ENCODE measurements around the gene AQP11.
"Not testable (repeated sequence)": the region's sequence is repeated elsewhere in the genome, so short reads cannot be mapped to it uniquely, and the experiment has no call there.

Gene AQP11

DNA sequence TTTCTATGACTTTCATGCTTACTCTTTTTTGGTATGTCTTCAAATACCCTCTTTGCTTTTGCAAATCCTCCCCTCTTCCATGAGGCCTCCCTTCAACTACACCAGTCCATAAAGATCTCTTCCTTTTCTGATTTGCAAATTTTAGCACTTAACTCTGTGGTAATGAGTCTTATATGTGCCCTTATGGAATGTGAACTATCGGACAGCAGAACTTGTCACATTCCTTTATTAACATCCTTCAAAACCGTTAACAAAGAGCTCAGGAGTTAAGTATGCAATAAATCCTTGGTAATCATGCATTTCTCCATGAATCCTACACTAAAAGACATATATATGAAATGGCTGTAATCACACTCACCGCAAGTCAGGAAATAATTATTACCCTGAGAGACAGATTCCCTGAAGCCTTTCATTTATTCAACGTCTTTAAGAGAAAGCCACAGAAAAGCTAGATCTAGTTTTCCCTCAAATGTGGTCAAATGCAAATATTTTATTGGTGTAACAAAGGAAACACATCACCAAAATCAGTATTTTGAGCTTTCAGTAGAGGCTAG lies 40.5 kb downstream of the AQP11 start:
- Histone ChIP-seq H3K27me3 (ENCODE audit: control insufficient read depth in 1 of 2, insufficient read depth in 2 of 2, low read length in 2 of 2) (no peaks in the 10 kb centered on the region), H3K9me3 (ENCODE audit: control insufficient read depth in 1 of 2, low read length in 2 of 2) (no peaks in the 10 kb centered on the region), H3K9ac (ENCODE audit: low read depth in 1 of 2, low read length in 2 of 2) (no peak overlapping the region), H3K27ac (ENCODE audit: low read depth, low read length) (no peak overlapping the region), H3K4me1 (ENCODE audit: control insufficient read depth in 1 of 2, insufficient read depth in 2 of 2, low read length in 2 of 2) (no peaks in the 10 kb centered on the region), H3K36me3 (ENCODE audit: control insufficient read depth in 1 of 2, insufficient read depth in 2 of 2, low read length in 2 of 2) (peaks cover 4 to 10% of the 10 kb centered on the region in 2 donors), H3K4me3 (ENCODE audit: low read depth in 1 of 2, low read length in 2 of 2) (no peak overlapping the region)

DNA sequence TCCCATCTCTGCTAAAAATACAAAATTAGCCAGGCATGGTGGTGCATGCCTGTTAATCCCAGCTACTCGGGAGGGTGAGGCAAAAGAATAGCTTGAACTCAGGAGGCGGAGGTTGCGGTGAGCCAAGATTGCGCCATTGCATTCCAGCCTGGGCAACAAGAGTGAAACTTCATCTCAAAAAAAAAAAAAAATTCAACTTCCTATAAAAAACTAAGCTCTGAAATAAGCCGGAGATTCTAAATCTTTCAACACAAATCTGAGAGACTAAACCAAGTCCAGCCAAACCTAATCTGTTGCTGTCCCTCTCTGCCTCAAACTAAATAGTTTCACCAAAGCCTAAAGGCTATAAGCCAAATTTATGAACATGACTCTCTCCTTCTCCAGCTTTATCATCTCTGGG lies 44.2 kb downstream of the AQP11 start:
- H3K9ac ChIP-seq (ENCODE audit: low read depth in 1 of 2, low read length in 2 of 2) = not testable (repeated sequence)

DNA sequence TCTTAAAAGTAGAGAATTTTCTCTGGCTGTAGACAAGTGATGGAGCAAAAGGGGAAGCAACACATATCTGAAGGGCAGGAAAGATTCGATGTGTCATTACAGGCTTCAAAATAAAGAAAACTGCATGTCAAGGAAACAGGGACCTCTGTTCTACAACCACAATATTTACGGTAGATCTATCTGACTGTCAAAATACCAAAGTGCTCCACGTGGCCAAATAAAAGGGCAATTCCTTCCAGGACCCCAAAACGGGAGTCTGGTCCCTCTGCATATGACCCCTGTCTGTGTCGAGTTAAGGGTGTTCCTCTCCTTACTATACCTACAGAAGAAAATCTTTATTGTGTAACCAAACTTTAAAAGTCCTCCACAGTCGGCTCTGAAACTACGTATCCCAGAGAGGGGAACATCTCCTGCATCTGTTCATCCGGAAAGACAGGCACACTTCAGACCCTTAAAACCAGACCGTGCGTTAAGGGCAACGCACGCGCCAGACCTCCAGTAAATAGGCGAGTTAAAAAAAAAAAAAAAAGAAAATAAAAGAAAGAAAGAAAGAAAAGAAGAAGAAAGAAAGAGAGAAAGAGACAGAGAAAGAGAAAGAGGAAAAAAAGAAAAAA lies 47.1 kb downstream of the AQP11 start:
- no peak overlapping the region for H3K27ac ChIP-seq (ENCODE audit: low read depth, low read length)
- peaks cover 12 to 14% of the 10 kb centered on the region in 2 donors for H3K4me1 ChIP-seq (ENCODE audit: control insufficient read depth in 1 of 2, insufficient read depth in 2 of 2, low read length in 2 of 2)
- H3K9ac ChIP-seq (ENCODE audit: low read depth in 1 of 2, low read length in 2 of 2) = peak overlapping the region; percentile 63 to 77
- no peaks in the 10 kb centered on the region for H3K36me3 ChIP-seq (ENCODE audit: control insufficient read depth in 1 of 2, insufficient read depth in 2 of 2, low read length in 2 of 2)
- H3K27me3 ChIP-seq (ENCODE audit: control insufficient read depth in 1 of 2, insufficient read depth in 2 of 2, low read length in 2 of 2) = no peaks in the 10 kb centered on the region
- peaks cover 0 to 4% of the 10 kb centered on the region in 2 donors for H3K9me3 ChIP-seq (ENCODE audit: control insufficient read depth in 1 of 2, low read length in 2 of 2)
- peak overlapping the region; percentile 91 to 98 for H3K4me3 ChIP-seq (ENCODE audit: low read depth in 1 of 2, low read length in 2 of 2)

More for the DNA sequence above, 44.2 kb downstream of the AQP11 start:
- H3K9me3 ChIP-seq (ENCODE audit: control insufficient read depth in 1 of 2, low read length in 2 of 2); H3K27me3 ChIP-seq (ENCODE audit: control insufficient read depth in 1 of 2, insufficient read depth in 2 of 2, low read length in 2 of 2); H3K36me3 ChIP-seq (ENCODE audit: control insufficient read depth in 1 of 2, insufficient read depth in 2 of 2, low read length in 2 of 2); H3K27ac ChIP-seq (ENCODE audit: low read depth, low read length); H3K4me3 ChIP-seq (ENCODE audit: low read depth in 1 of 2, low read length in 2 of 2): not testable (repeated sequence)
- H3K4me1 ChIP-seq (ENCODE audit: control insufficient read depth in 1 of 2, insufficient read depth in 2 of 2, low read length in 2 of 2) = peaks cover 12 to 14% of the 10 kb centered on the region in 2 donors

DNA sequence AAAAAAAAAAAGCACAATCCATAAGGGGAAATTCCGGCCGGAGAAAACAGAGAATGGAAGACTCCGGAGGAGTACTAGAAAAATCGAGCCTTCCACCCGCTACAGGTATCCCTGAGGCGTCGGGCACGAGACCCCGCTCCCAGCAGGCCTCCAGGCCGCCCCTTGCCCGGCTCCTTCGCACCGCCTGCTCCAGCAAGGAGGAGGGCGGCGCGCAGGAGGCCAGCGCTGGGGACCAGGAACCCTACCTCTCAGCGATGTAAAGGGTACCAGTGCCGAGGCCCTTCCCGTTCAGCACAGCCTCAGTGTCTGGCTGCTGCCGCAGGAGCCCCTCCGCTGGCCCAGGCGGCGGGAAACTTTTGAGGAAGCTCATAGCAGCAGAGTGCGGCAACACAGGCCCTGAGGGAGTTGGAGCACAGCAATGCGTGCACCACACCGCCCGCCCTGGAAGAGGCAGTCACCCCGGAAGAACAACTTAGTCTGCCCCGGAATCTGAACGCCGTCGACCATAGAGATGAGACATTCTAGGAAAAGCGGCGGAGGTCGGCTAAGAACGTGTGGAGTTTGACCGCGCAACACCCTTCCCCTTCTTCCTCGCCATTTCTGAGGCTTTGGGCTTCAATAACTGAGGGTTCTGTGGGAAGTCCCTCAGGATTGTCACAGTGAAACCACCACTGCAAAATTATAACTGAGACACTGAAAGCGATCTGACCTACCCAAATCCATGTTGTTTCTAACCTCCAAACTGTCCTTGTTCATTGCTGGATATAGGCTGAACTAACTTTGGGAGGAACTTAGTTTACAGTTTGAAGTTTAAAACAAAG lies 47.8 kb downstream of the AQP11 start, which contains the start of gene CLNS1A:
TSS of gene CLNS1A (minus strand) at position 450 of the 821 bp plus-strand sequence. CDS start at position 370, 80 bp downstream.
- peaks cover 0 to 4% of the 10 kb centered on the region in 2 donors for H3K9me3 ChIP-seq (ENCODE audit: control insufficient read depth in 1 of 2, low read length in 2 of 2)
- no peaks in the 10 kb centered on the region for H3K36me3 ChIP-seq (ENCODE audit: control insufficient read depth in 1 of 2, insufficient read depth in 2 of 2, low read length in 2 of 2)
- peak within 1 kb of the TSS; percentile 26 for H3K27ac ChIP-seq (ENCODE audit: low read depth, low read length)
- peak within 1 kb of the TSS; percentile 91 to 98 for H3K4me3 ChIP-seq (ENCODE audit: low read depth in 1 of 2, low read length in 2 of 2)
- no peaks in the 10 kb centered on the region for H3K27me3 ChIP-seq (ENCODE audit: control insufficient read depth in 1 of 2, insufficient read depth in 2 of 2, low read length in 2 of 2)
- peaks cover 12 to 14% of the 10 kb centered on the region in 2 donors for H3K4me1 ChIP-seq (ENCODE audit: control insufficient read depth in 1 of 2, insufficient read depth in 2 of 2, low read length in 2 of 2)
- H3K9ac ChIP-seq (ENCODE audit: low read depth in 1 of 2, low read length in 2 of 2) = peak within 1 kb of the TSS; percentile 63 to 77

DNA sequence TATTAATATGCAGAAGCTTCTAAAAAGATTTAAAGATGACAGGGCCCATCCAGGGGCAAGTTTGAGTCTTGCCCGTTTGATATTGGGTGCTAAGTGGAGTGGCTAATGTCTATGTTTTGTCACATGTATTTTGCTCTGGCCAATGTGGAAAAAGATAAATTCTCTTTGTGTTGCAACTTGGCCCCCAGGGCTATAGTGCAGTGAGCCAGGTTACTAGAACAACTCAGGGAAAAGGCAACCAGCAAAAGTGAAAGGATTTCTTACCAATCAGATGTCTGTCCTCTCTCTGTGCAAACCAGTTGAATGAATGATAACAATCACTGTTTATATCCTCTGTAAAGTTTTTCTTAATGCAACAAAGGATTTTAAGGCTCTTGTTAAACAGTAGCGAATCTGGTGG lies 52.5 kb downstream of the AQP11 start:
- H3K36me3 ChIP-seq (ENCODE audit: control insufficient read depth in 1 of 2, insufficient read depth in 2 of 2, low read length in 2 of 2) = no peaks in the 10 kb centered on the region
- H3K9ac ChIP-seq (ENCODE audit: low read depth in 1 of 2, low read length in 2 of 2) = no peak overlapping the region
- no peaks in the 10 kb centered on the region for H3K27me3 ChIP-seq (ENCODE audit: control insufficient read depth in 1 of 2, insufficient read depth in 2 of 2, low read length in 2 of 2)
- H3K4me1 ChIP-seq (ENCODE audit: control insufficient read depth in 1 of 2, insufficient read depth in 2 of 2, low read length in 2 of 2) = peaks cover 3% of the 10 kb centered on the region in 2 donors
- H3K27ac ChIP-seq (ENCODE audit: low read depth, low read length) = no peak overlapping the region
- H3K4me3 ChIP-seq (ENCODE audit: low read depth in 1 of 2, low read length in 2 of 2) = no peak overlapping the region
- H3K9me3 ChIP-seq (ENCODE audit: control insufficient read depth in 1 of 2, low read length in 2 of 2) = peaks cover 0 to 4% of the 10 kb centered on the region in 2 donors

DNA sequence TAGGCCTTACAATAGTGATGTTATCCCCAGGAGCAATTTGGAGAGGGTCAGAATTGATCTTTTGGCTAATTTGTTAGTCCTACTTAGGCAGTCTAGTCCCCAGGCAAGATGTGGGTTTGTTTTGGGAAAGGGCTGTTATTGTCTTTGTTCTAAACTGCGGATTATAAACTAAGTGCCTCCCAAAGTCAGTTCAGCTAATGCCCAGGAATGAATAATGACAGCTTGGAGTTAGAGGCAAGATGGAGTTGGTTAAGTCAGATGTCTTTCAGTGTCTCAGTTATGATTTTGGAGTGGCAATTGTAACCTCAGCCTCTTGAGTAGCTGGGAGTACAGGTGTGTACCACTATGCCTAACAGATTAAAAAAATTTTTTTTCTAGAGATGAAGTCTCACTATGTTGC lies 55.1 kb downstream of the AQP11 start:
- no peak overlapping the region for H3K27ac ChIP-seq (ENCODE audit: low read depth, low read length)
- no peaks in the 10 kb centered on the region for H3K27me3 ChIP-seq (ENCODE audit: control insufficient read depth in 1 of 2, insufficient read depth in 2 of 2, low read length in 2 of 2)
- H3K9ac ChIP-seq (ENCODE audit: low read depth in 1 of 2, low read length in 2 of 2) = no peak overlapping the region
- H3K4me3 ChIP-seq (ENCODE audit: low read depth in 1 of 2, low read length in 2 of 2) = no peak overlapping the region
- H3K9me3 ChIP-seq (ENCODE audit: control insufficient read depth in 1 of 2, low read length in 2 of 2) = peaks cover 0 to 4% of the 10 kb centered on the region in 2 donors
- no peaks in the 10 kb centered on the region for H3K4me1 ChIP-seq (ENCODE audit: control insufficient read depth in 1 of 2, insufficient read depth in 2 of 2, low read length in 2 of 2)
- H3K36me3 ChIP-seq (ENCODE audit: control insufficient read depth in 1 of 2, insufficient read depth in 2 of 2, low read length in 2 of 2) = no peaks in the 10 kb centered on the region

DNA sequence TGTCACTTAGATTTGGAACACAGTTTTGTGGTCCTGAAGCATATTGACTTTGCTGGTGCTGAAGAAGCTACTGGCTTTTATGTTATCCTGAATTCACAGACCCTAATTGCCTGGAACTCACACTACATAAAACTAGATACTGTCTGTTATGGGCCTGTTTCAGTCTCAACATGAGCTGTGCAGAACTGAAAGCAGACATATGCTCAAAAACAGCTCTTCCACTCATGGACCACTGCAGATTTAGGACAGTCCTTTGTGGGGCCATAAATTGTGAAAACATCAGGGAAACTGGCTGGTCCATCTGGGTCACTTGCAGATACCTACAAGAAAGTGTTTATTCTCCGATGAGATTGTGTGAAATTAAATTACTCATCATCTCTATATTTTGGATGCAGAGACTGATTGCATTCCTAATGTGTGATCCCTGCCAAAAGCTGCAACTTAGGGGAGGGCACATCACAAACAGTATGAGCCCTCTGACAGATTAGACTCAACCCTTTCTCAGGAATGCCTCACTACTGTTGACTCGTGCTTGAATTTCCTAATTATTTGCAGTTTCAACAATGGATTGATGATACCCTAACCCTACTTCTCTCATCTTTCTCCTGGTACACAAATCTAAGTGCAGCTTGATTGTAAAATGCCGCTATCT lies 58.0 kb downstream of the AQP11 start:
- Histone ChIP-seq H3K9ac (ENCODE audit: low read depth in 1 of 2, low read length in 2 of 2) (no peak overlapping the region), H3K36me3 (ENCODE audit: control insufficient read depth in 1 of 2, insufficient read depth in 2 of 2, low read length in 2 of 2) (no peaks in the 10 kb centered on the region), H3K27me3 (ENCODE audit: control insufficient read depth in 1 of 2, insufficient read depth in 2 of 2, low read length in 2 of 2) (no peaks in the 10 kb centered on the region), H3K4me1 (ENCODE audit: control insufficient read depth in 1 of 2, insufficient read depth in 2 of 2, low read length in 2 of 2) (no peaks in the 10 kb centered on the region), H3K27ac (ENCODE audit: low read depth, low read length) (no peak overlapping the region), H3K9me3 (ENCODE audit: control insufficient read depth in 1 of 2, low read length in 2 of 2) (no peaks in the 10 kb centered on the region), H3K4me3 (ENCODE audit: low read depth in 1 of 2, low read length in 2 of 2) (no peak overlapping the region)

DNA sequence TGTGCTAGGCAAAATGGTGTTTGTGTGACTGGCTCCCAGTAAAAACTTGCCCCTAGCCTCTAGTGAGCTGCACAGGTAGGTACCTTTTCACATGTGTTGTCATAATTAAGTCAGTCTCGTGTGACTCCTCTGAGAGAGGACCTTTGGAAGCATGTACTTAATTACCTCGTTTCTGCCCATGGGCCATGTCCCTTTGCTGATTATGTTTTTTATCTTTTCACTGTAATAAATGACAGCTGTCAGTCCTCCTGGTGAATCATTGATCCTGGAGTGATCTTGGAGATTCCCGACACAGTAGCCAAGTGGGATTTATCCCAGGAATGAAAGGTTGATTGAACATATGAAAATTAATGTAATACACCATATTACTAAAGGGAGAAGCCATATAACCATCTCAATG lies 60.4 kb downstream of the AQP11 start:
- no peaks in the 10 kb centered on the region for H3K9me3 ChIP-seq (ENCODE audit: control insufficient read depth in 1 of 2, low read length in 2 of 2)
- H3K36me3 ChIP-seq (ENCODE audit: control insufficient read depth in 1 of 2, insufficient read depth in 2 of 2, low read length in 2 of 2) = no peaks in the 10 kb centered on the region
- H3K27me3 ChIP-seq (ENCODE audit: control insufficient read depth in 1 of 2, insufficient read depth in 2 of 2, low read length in 2 of 2) = no peaks in the 10 kb centered on the region
- H3K27ac ChIP-seq (ENCODE audit: low read depth, low read length) = no peak overlapping the region
- no peaks in the 10 kb centered on the region for H3K4me1 ChIP-seq (ENCODE audit: control insufficient read depth in 1 of 2, insufficient read depth in 2 of 2, low read length in 2 of 2)
- no peak overlapping the region for H3K9ac ChIP-seq (ENCODE audit: low read depth in 1 of 2, low read length in 2 of 2)
- H3K4me3 ChIP-seq (ENCODE audit: low read depth in 1 of 2, low read length in 2 of 2) = no peak overlapping the region

DNA sequence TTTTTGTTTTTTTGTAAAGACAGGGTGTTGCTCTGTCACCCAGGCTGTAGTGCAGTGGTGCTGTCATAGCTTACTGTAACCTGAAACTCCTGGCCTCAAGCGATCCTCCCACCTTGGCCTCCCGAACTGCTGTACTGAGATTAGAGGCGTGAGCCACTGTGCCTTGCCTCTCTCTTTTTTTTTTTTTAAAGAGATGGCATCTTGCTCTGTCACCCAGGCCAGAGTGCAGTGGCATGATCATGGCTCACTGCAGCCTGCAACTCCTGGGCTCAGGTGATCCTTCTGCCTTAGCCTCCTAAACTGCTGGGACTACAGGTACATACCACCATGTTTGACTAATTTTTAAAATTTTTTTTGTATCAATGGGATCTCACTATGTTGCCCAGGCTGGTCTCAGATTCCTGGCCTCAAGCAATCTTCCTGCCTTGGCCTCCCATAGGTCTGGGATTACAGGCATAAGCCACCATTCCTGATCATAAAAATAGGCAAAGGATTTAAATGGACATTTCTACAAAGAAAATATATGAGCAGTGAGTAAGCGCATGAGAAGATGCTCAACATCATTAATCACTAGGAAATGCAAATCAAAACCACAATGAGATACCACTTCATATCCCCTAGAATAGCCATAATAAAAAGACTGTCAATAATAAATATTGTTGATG lies 65.1 kb downstream of the AQP11 start:
- no peaks in the 10 kb centered on the region for H3K4me1 ChIP-seq (ENCODE audit: control insufficient read depth in 1 of 2, insufficient read depth in 2 of 2, low read length in 2 of 2)

More for the DNA sequence above, 65.1 kb downstream of the AQP11 start:
- Histone ChIP-seq H3K4me3 (ENCODE audit: low read depth in 1 of 2, low read length in 2 of 2) (no peak overlapping the region), H3K9me3 (ENCODE audit: control insufficient read depth in 1 of 2, low read length in 2 of 2) (no peaks in the 10 kb centered on the region), H3K27me3 (ENCODE audit: control insufficient read depth in 1 of 2, insufficient read depth in 2 of 2, low read length in 2 of 2) (no peaks in the 10 kb centered on the region), H3K9ac (ENCODE audit: low read depth in 1 of 2, low read length in 2 of 2) (no peak overlapping the region), H3K27ac (ENCODE audit: low read depth, low read length) (no peak overlapping the region), H3K36me3 (ENCODE audit: control insufficient read depth in 1 of 2, insufficient read depth in 2 of 2, low read length in 2 of 2) (no peaks in the 10 kb centered on the region)

Measured in duodenal mucosa (tissue), 2 donors.